Measurements from ENCODE around the gene CHST15. TPM values are rescaled to one million over a fixed set of nuclear protein-coding genes. Genes with fewer than 3 reads are reported as not detected.

CHST15 gene
- total and polyA plus RNA-seq, 2 of the 13 experiments (the other 11 are each of a cell fraction or from before 2014, with no cell fraction given): 1.4 to 94.7 TPM

- in situ Hi-C loops (cut with HindIII; ENCODE audit: extremely low pct_ligation_motif_present, low pct_unique_long_range_greater_than_20kb): no loop called here
- WGBS (ENCODE audit: low lambda C conversion rate): 96% methylated on average over 32 of the region's 40 CpGs
- ATAC-seq: no peak
Measured at GRCh38 chr10:124044143-124044862, 49.1 kb downstream of the CHST15 start.

More at GRCh38 chr10:124044143-124044862, 49.1 kb downstream of the CHST15 start:
- Histone ChIP-seq H4K20me1 (ENCODE audit: insufficient read depth, low read length) (no peaks in the 10 kb centered on the region), H2AFZ (ENCODE audit: low read length) (no peak overlapping the region), H3K27me3 (ENCODE audit: control insufficient read depth in 1 of 2, insufficient read depth in 2 of 2, low read length in 2 of 2) (no peaks in the 10 kb centered on the region), H3K4me3 (replicated peaks in 1 of 3; ENCODE audit: insufficient read depth in 1 of 3, low read depth in 2 of 3, low read length in 3 of 3) (no peak overlapping the region; a peak in 1 of 6 replicates), H3K36me3 (replicated peaks in 1 of 2; ENCODE audit: control insufficient read depth in 1 of 2, insufficient read depth in 2 of 2, low read length in 2 of 2) (peaks cover 24 to 52% of the 10 kb centered on the region in 2 experiments), H3K79me2 (ENCODE audit: insufficient read depth, low read length) (peaks cover 40% of the 10 kb centered on the region), H3K9me3 (ENCODE audit: low read length) (no peaks in the 10 kb centered on the region), H3K9ac (ENCODE audit: insufficient read depth, low read depth, low read length) (peak overlapping the region; percentile 28), H3K4me1 (ENCODE audit: insufficient read depth, low read length) (peaks cover 93% of the 10 kb centered on the region), H3K27ac (ENCODE audit: extremely low read length, insufficient read depth, low read length) (peak overlapping the region; percentile 74), H3K4me2 (ENCODE audit: low read depth, low read length) (peak overlapping the region; percentile 11; the same call in 1 of the 2 replicates)
- ChIA-PET CTCF (ENCODE audit: low intra/inter-chr PET ratio, low total read pairs) (no interaction called here), POLR2A (interaction anchor here (2.0 kb wide), 1 partner anchor 48 kb away, joined by 11 read pairs; no protein-coding TSS in a partner anchor)
- intact Hi-C loops (cut with micrococcal nuclease; ENCODE audit: unreplicated experiment): no loop called here
- TF ChIP-seq NFIB (CRISPR knock-in tag; IDR thresholded peaks at IDR 0.05; ENCODE audit: borderline replicate concordance): no peak
- TF ChIP-seq FOXM1 (CRISPR knock-in tag; IDR thresholded peaks at IDR 0.05): no peak
- peak; percentile 6; the same call in 1 of the 2 replicates for TF ChIP-seq ATF7-NPFF (CRISPR knock-in tag; IDR thresholded peaks at IDR 0.05; ENCODE audit: low read depth)
- TF ChIP-seq ZNF687 (CRISPR knock-in tag; IDR thresholded peaks at IDR 0.05): peak; percentile 76; the same call in 1 of the 2 replicates
- peak; percentile 61; the same call in 1 of the 2 replicates for TF ChIP-seq ZBTB38 (CRISPR knock-in tag; IDR thresholded peaks at IDR 0.05)
- 0 out of 2 replicates have a peak, but pooled peaks have one; percentile 40 for TF ChIP-seq DNMT1 (CRISPR knock-in tag; IDR thresholded peaks at IDR 0.05)
- peak; percentile 36; the same call in 1 of the 2 replicates for TF ChIP-seq RBFOX2 (IDR thresholded peaks at IDR 0.05; ENCODE audit: low read depth, low read length)
- TF ChIP-seq SOX6 (IDR thresholded peaks at IDR 0.05): no peak
- no peak for TF ChIP-seq SOX6 (CRISPR knock-in tag; IDR thresholded peaks at IDR 0.05)
- TF ChIP-seq, protein P1, sequence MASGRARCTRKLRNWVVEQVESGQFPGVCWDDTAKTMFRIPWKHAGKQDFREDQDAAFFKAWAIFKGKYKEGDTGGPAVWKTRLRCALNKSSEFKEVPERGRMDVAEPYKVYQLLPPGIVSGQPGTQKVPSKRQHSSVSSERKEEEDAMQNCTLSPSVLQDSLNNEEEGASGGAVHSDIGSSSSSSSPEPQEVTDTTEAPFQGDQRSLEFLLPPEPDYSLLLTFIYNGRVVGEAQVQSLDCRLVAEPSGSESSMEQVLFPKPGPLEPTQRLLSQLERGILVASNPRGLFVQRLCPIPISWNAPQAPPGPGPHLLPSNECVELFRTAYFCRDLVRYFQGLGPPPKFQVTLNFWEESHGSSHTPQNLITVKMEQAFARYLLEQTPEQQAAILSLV (CRISPR knock-in tag; IDR thresholded peaks at IDR 0.05; ENCODE audit: borderline replicate concordance): peak; percentile 42; the same call in 1 of the 2 replicates
- 0 out of 2 replicates have a peak, but pooled peaks have one; percentile 40 for TF ChIP-seq RBAK (CRISPR knock-in tag; IDR thresholded peaks at IDR 0.05)
- TF ChIP-seq AGO2 (optimal IDR thresholded peaks at IDR 0.05; ENCODE audit: low read depth, low read length): peak; percentile 39
- TF ChIP-seq WIZ (CRISPR knock-in tag; IDR thresholded peaks at IDR 0.05): 0 out of 2 replicates have a peak, but pooled peaks have one; percentile 22
- TF ChIP-seq POLR2AphosphoS5 (IDR thresholded peaks at IDR 0.05; ENCODE audit: low read depth, low read length): peak; percentile 5; the same call in 1 of the 2 replicates
- no TSS peak for BruUV-seq (replicated peaks)
- no peak for DNase-seq (ENCODE audit: low spot score)
- FAIRE-seq: no peak

All from HepG2 (cell line).